IMR-90 (cell line): Measurements from ENCODE around the gene AADACL4. TPM values are rescaled to one million over a fixed set of nuclear protein-coding genes. Genes with fewer than 3 reads are reported as not detected.

ENCODE experiments used
- ATAC-seq: fragments of 200-7000 bp; cut with Tn5 transposase; 2 replicates; pipeline ENCODE4 v1.9.1; 2020; ENCODE audit warnings: low read depth, mild to moderate bottlenecking, moderate library complexity
- BruUV-seq: library from RNA; stranded (reverse); fragments of 400-500 nt; replicated peaks from 2 replicates; lab custom pipeline; 2021; lab: Mats Ljungman, UMichigan
- CTCF ChIA-PET: fragments of 300-600 bp; formaldehyde crosslinking; extraction: SDS; loops from one replicate; lab custom pipeline; 2021; ENCODE audit warnings: antibody characterized with exemption; lab: Yijun Ruan, JAX
- POLR2A ChIA-PET: fragments of 300-600 bp; sonication (Branson Sonifier 250); formaldehyde crosslinking; loops from one replicate; lab custom pipeline; 2022; ENCODE audit warnings: antibody characterized with exemption; ENCODE audit not compliant: unreplicated experiment; lab: Charles Lee
- DNase-seq: peaks from one replicate; pipeline ENCODE4 v3.0.0; 2013
- H2AFZ ChIP-seq: replicated peaks from 2 replicates; pipeline ENCODE3; 2013; ENCODE audit warnings: low read length, mild to moderate bottlenecking; ENCODE audit not compliant: poor library complexity
- H2AK5ac ChIP-seq: 2 replicates; pipeline ENCODE4 v1.6.1; 2013; ENCODE audit warnings: low read depth, low read length, inconsistent platforms
- H2AK9ac ChIP-seq: replicated peaks from 2 replicates; pipeline ENCODE3; 2013; ENCODE audit warnings: mild to moderate bottlenecking, low read depth, low read length, moderate library complexity; ENCODE audit not compliant: poor library complexity
- H2BK120ac ChIP-seq: 2 replicates; pipeline ENCODE4 v1.6.1; 2013; ENCODE audit warnings: low read depth, low read length, inconsistent platforms
- H2BK15ac ChIP-seq: 3 replicates; pipeline ENCODE4 v1.6.1; 2013; ENCODE audit warnings: low read depth, low read length, inconsistent platforms
- H2BK20ac ChIP-seq: 2 replicates; pipeline ENCODE4 v1.6.1; 2013; ENCODE audit warnings: low read depth, mild to moderate bottlenecking, inconsistent platforms, low read length, moderate library complexity
- H2BK5ac ChIP-seq: 2 replicates; pipeline ENCODE4 v1.6.1; 2013; ENCODE audit warnings: mild to moderate bottlenecking, low read depth, low read length, inconsistent platforms; ENCODE audit not compliant: poor library complexity, severe bottlenecking
- H3K14ac ChIP-seq: replicated peaks from 2 replicates; pipeline ENCODE4 v1.6.1; 2013; ENCODE audit warnings: low read depth, low read length, inconsistent platforms
- H3K18ac ChIP-seq: 2 replicates; pipeline ENCODE4 v1.6.1; 2013; ENCODE audit warnings: low read depth, low read length, control low read depth
- H3K23ac ChIP-seq: 2 replicates; pipeline ENCODE4 v1.6.1; 2013; ENCODE audit warnings: low read depth, low read length, inconsistent platforms
- H3K27ac ChIP-seq: 2 replicates; pipeline ENCODE4 v1.5.1; 2013; ENCODE audit warnings: mild to moderate bottlenecking, control low read depth, low read length; ENCODE audit not compliant: insufficient read depth
- H3K27me3 ChIP-seq: 2 replicates; pipeline ENCODE4 v1.6.1; 2013; ENCODE audit warnings: low read length; ENCODE audit not compliant: control insufficient read depth, insufficient read depth
- H3K36me3 ChIP-seq: 2 replicates; pipeline ENCODE4 v1.6.1; 2013; ENCODE audit warnings: low read length, mixed read lengths; ENCODE audit not compliant: control insufficient read depth, insufficient read depth
- H3K4ac ChIP-seq: 2 replicates; pipeline ENCODE4 v1.6.1; 2013; ENCODE audit warnings: low read depth, low read length, inconsistent platforms
- H3K4me1 ChIP-seq: 2 replicates; pipeline ENCODE4 v1.6.1; 2013; ENCODE audit warnings: low read length, mixed read lengths; ENCODE audit not compliant: control insufficient read depth, insufficient read depth
- H3K4me2 ChIP-seq: 2 replicates; pipeline ENCODE4 v1.6.1; 2013; ENCODE audit warnings: low read depth, mild to moderate bottlenecking, control low read depth, low read length, moderate library complexity
- H3K4me3 ChIP-seq: 2 replicates; pipeline ENCODE4 v1.5.1; 2013; ENCODE audit warnings: low read depth, mild to moderate bottlenecking, control low read depth, low read length, moderate library complexity; ENCODE audit not compliant: insufficient read depth
- H3K56ac ChIP-seq: 2 replicates; pipeline ENCODE4 v1.6.1; 2013; ENCODE audit warnings: low read length, inconsistent platforms; ENCODE audit not compliant: insufficient read depth; ENCODE audit errors: extremely low read depth
- H3K79me1 ChIP-seq, 2 experiments: 2 replicates each; pipeline ENCODE4 v1.6.1; 2013; ENCODE audit warnings: low read length in 2 of 2, inconsistent platforms in 1 of 2, low read depth in 1 of 2
- H3K9ac ChIP-seq: 2 replicates; pipeline ENCODE4 v1.6.1; 2013; ENCODE audit warnings: low read depth, low read length, control low read depth
- H3K9me1 ChIP-seq: 2 replicates; pipeline ENCODE4 v1.6.1; 2013; ENCODE audit warnings: low read length, inconsistent platforms; ENCODE audit not compliant: insufficient read depth
- H3K9me3 ChIP-seq: 2 replicates; pipeline ENCODE4 v1.6.1; 2013; ENCODE audit warnings: low read length; ENCODE audit not compliant: control insufficient read depth, insufficient read depth
- H4K20me1 ChIP-seq: 2 replicates; pipeline ENCODE4 v1.6.1; 2013; ENCODE audit warnings: low read length, inconsistent platforms; ENCODE audit not compliant: insufficient read depth
- H4K5ac ChIP-seq: 2 replicates; pipeline ENCODE4 v1.6.1; 2013; ENCODE audit warnings: mild to moderate bottlenecking, low read depth, low read length, control low read depth
- H4K8ac ChIP-seq, 2 experiments: 2 replicates each; pipeline ENCODE4 v1.6.1; 2013; ENCODE audit warnings: low read depth in 2 of 2, low read length in 2 of 2, control low read depth in 1 of 2, inconsistent platforms in 1 of 2
- H4K91ac ChIP-seq: 2 replicates; pipeline ENCODE4 v1.6.1; 2013; ENCODE audit warnings: low read depth, low read length, inconsistent platforms; ENCODE audit not compliant: insufficient read depth
- BHLHE40 ChIP-seq: fragments of 150-350 bp; IDR thresholded peaks from 2 replicates; pipeline ENCODE4 v1.6.1; 2016; ENCODE audit warnings: mild to moderate bottlenecking, low read depth, low read length
- CEBPB ChIP-seq: IDR thresholded peaks from 2 replicates; pipeline ENCODE4 v1.6.1; 2012; ENCODE audit warnings: low read depth, low read length, improper control_type of control experiment
- CTCF ChIP-seq: conservative IDR thresholded peaks from 2 replicates; pipeline ENCODE4 v1.5.1; 2012; ENCODE audit warnings: mild to moderate bottlenecking, low read depth, low read length, improper control_type of control experiment
- ELK1 ChIP-seq: fragments of 150-350 bp; IDR thresholded peaks from 2 replicates; pipeline ENCODE4 v1.6.1; 2016; ENCODE audit warnings: low read depth, mild to moderate bottlenecking, low read length, moderate library complexity, borderline replicate concordance
- FOS ChIP-seq: fragments of 150-350 bp; IDR thresholded peaks from 2 replicates; pipeline ENCODE4 v1.6.1; 2016; ENCODE audit warnings: low read depth, low read length
- MAFK ChIP-seq: IDR thresholded peaks from 2 replicates; pipeline ENCODE4 v1.6.1; 2012; ENCODE audit warnings: low read depth, low read length, improper control_type of control experiment
- MAZ ChIP-seq: IDR thresholded peaks from 2 replicates; pipeline ENCODE4 v1.6.1; 2012; ENCODE audit warnings: low read depth, mild to moderate bottlenecking, low read length, improper control_type of control experiment, moderate library complexity, borderline replicate concordance
- MXI1 ChIP-seq: IDR thresholded peaks from 2 replicates; pipeline ENCODE4 v1.6.1; 2012; ENCODE audit warnings: low read depth, mild to moderate bottlenecking, low read length, moderate library complexity, borderline replicate concordance
- NFE2L2 ChIP-seq: fragments of 150-350 bp; IDR thresholded peaks from 2 replicates; pipeline ENCODE4 v1.6.1; 2016; ENCODE audit warnings: low read depth, mild to moderate bottlenecking, low read length
- POLR2A ChIP-seq: IDR thresholded peaks from 2 replicates; pipeline ENCODE4 v1.6.1; 2012; ENCODE audit warnings: mild to moderate bottlenecking, low read depth, low read length
- RAD21 ChIP-seq: IDR thresholded peaks from 2 replicates; pipeline ENCODE4 v1.6.1; 2012; ENCODE audit warnings: low read length, improper control_type of control experiment
- RCOR1 ChIP-seq: IDR thresholded peaks from 2 replicates; pipeline ENCODE4 v1.6.1; 2012; ENCODE audit warnings: mild to moderate bottlenecking, low read length, improper control_type of control experiment; ENCODE audit not compliant: insufficient replicate concordance
- RFX5 ChIP-seq: IDR thresholded peaks from 2 replicates; pipeline ENCODE4 v1.8.0; 2012; ENCODE audit warnings: low read depth, mild to moderate bottlenecking, low read length, moderate library complexity
- SMC3 ChIP-seq: fragments of 150-350 bp; IDR thresholded peaks from 2 replicates; pipeline ENCODE4 v1.6.1; 2016; ENCODE audit warnings: low read depth, mild to moderate bottlenecking, antibody characterized with exemption, low read length, moderate library complexity
- WGBS, 2 experiments: methylation state at CpG; one replicate each; pipeline versions ENCODE4 v1.1.5 to v1.1.7; 2013; ENCODE audit warnings: missing lambda C conversion rate in 2 of 2; ENCODE audit not compliant: insufficient read length in 1 of 2; ENCODE audit errors: extremely low coverage in 2 of 2; 5-methylcytosine and 5-hydroxymethylcytosine counted together
- dilution Hi-C: fragments of 300-500 bp; cut with HindIII; formaldehyde crosslinking; loops from one replicate; pipeline ENCODE4 v1.14.3; 2018; ENCODE audit warnings: low sequenced_read_pairs; ENCODE audit not compliant: unreplicated experiment
- in situ Hi-C: fragments of 300-500 bp; cut with MboI; formaldehyde crosslinking; loops from 3 replicates; pipeline ENCODE4 v1.14.3; 2019; ENCODE audit warnings: low sequenced_read_pairs, inconsistent platforms, mixed read lengths
- intact Hi-C: fragments of 100-400 bp; cut with micrococcal nuclease; formaldehyde crosslinking; loops from 2 replicates; pipeline ENCODE4 v1.10.0; 2022
- polyA plus RNA-seq, 3 experiments: library from polyadenylated mRNA; depleted of rRNA; stranded (reverse); fragments of >200 nt; gene quantifications; 2 replicates each; pipeline ENCODE4 v1.2.3, GENCODE V29; 2012; ENCODE audit warnings: low replicate concordance in 1 of 3
- total RNA-seq: library from RNA; depleted of rRNA; stranded (reverse); fragments of >200 nt; gene quantifications from 2 replicates; pipeline ENCODE4 v1.2.3, GENCODE V29; 2012

AADACL4 gene
- total and polyA plus RNA-seq, 2 of the 4 experiments (the other 2 are of a cell fraction), result not detected

- Histone ChIP-seq H3K4me2 (no peak overlapping the region), H2AK9ac (no peak overlapping the region), H3K18ac (no peak overlapping the region), H3K4ac (no peak overlapping the region), H3K36me3 (no peaks in the 10 kb centered on the region), H3K9ac (no peak overlapping the region), H2BK5ac (no peak overlapping the region), H3K79me1 (no peaks in the 10 kb centered on the region), H4K8ac (no peak overlapping the region), H3K4me1 (no peaks in the 10 kb centered on the region), H4K5ac (no peak overlapping the region), H2BK120ac (no peak overlapping the region), H2AFZ (no peak overlapping the region), H2BK15ac (no peak overlapping the region), H4K20me1 (no peaks in the 10 kb centered on the region), H3K27me3 (no peaks in the 10 kb centered on the region), H3K14ac (no peak overlapping the region), H2AK5ac (no peak overlapping the region), H3K27ac (no peak overlapping the region), H2BK20ac (no peak overlapping the region), H3K56ac (no peak overlapping the region), H4K91ac (no peak overlapping the region), H3K9me1 (no peaks in the 10 kb centered on the region), H3K9me3 (no peaks in the 10 kb centered on the region), H3K23ac (no peak overlapping the region), H3K4me3 (no peak overlapping the region)
- ChIA-PET CTCF (no interaction called here), POLR2A (no interaction called here)
- TF ChIP-seq SMC3 (no peak), FOS (no peak), MXI1 (no peak), CEBPB (no peak), POLR2A (no peak), RCOR1 (no peak), NFE2L2 (no peak), CTCF (no peak), BHLHE40 (no peak), RAD21 (no peak), MAFK (no peak), RFX5 (no peak), ELK1 (no peak), MAZ (no peak)
- intact Hi-C loops (no loop called here), in situ Hi-C loops (no loop called here), dilution Hi-C loops (no loop called here)
- DNase-seq (no peak), ATAC-seq (no peak)
- WGBS, 2 experiments, result no CpG with 5 or more reads among the region's 3 CpGs
- no TSS peak for BruUV-seq
Observed at GRCh38 chr1:12706061-12706460, 62.2 kb downstream of the AADACL4 start.
